ENCODE results near the gene ANO2.

Gene ANO2

GRCh38 chr12:5945071-5946008 lies at the start of gene ANO2:
Gene ANO2 (minus strand): TSS chr12:5945259. CDS start chr12:5945217, 42 bp downstream.
- no peaks in the 10 kb centered on the region for H3K36me3 ChIP-seq (ENCODE audit: control insufficient read depth, low read length)
- H3K4me2 ChIP-seq (ENCODE audit: low read length), result no peak within 1 kb of the TSS
- H3K79me2 ChIP-seq (ENCODE audit: control insufficient read depth, low read length), result no peaks in the 10 kb centered on the region
- peaks cover 19% of the 10 kb centered on the region for H3K27me3 ChIP-seq (ENCODE audit: control insufficient read depth, low read length)
- no peaks in the 10 kb centered on the region for H3K9me3 ChIP-seq (ENCODE audit: control insufficient read depth, insufficient read depth, low read length)
- H4K20me1 ChIP-seq (ENCODE audit: control insufficient read depth, insufficient read depth, low read depth, low read length), result no peaks in the 10 kb centered on the region
- H3K27ac ChIP-seq (ENCODE audit: low read depth, low read length), result no peak within 1 kb of the TSS
- H3K4me1 ChIP-seq (ENCODE audit: control insufficient read depth, low read length), result no peaks in the 10 kb centered on the region
- H3K4me3 ChIP-seq (ENCODE audit: low read length), result no peak within 1 kb of the TSS
- no peak for TF ChIP-seq CTCF (IDR thresholded peaks at IDR 0.05; ENCODE audit: low read depth, low read length, poor library complexity, severe bottlenecking)
- no peak for TF ChIP-seq EZH2phosphoT487 (IDR thresholded peaks at IDR 0.05; ENCODE audit: borderline replicate concordance, low read length)
- no peaks in the 10 kb centered on the region for H3K9me2 ChIP-seq (replicated peaks; ENCODE audit: control insufficient read depth, low read length)
- no peaks in the 10 kb centered on the region for H3F3A ChIP-seq (ENCODE audit: control insufficient read depth, insufficient read depth)

GRCh38 chr12:5989621-5990020 lies 44.6 kb upstream of the ANO2 start:
- Histone ChIP-seq H3K9me3 (ENCODE audit: control insufficient read depth, insufficient read depth, low read length) (no peaks in the 10 kb centered on the region), H3F3A (ENCODE audit: control insufficient read depth, insufficient read depth) (no peaks in the 10 kb centered on the region), H3K4me2 (ENCODE audit: low read length) (no peak overlapping the region), H4K20me1 (ENCODE audit: control insufficient read depth, insufficient read depth, low read depth, low read length) (no peaks in the 10 kb centered on the region), H3K79me2 (ENCODE audit: control insufficient read depth, low read length) (no peaks in the 10 kb centered on the region), H3K9me2 (replicated peaks; ENCODE audit: control insufficient read depth, low read length) (no peaks in the 10 kb centered on the region), H3K4me3 (ENCODE audit: low read length) (no peak overlapping the region), H3K36me3 (ENCODE audit: control insufficient read depth, low read length) (no peaks in the 10 kb centered on the region), H3K4me1 (ENCODE audit: control insufficient read depth, low read length) (peaks cover 5% of the 10 kb centered on the region), H3K27me3 (ENCODE audit: control insufficient read depth, low read length) (no peaks in the 10 kb centered on the region; the same call in 1 of the 2 replicates), H3K27ac (ENCODE audit: low read depth, low read length) (no peak overlapping the region)
- TF ChIP-seq CTCF (IDR thresholded peaks at IDR 0.05; ENCODE audit: low read depth, low read length, poor library complexity, severe bottlenecking) (no peak), EZH2phosphoT487 (IDR thresholded peaks at IDR 0.05; ENCODE audit: borderline replicate concordance, low read length) (no peak)

GRCh38 chr12:5988659-5989116 lies 43.6 kb upstream of the ANO2 start:
- Histone ChIP-seq H3K27ac (ENCODE audit: low read depth, low read length) (no peak overlapping the region), H3K9me3 (ENCODE audit: control insufficient read depth, insufficient read depth, low read length) (no peaks in the 10 kb centered on the region), H4K20me1 (ENCODE audit: control insufficient read depth, insufficient read depth, low read depth, low read length) (no peaks in the 10 kb centered on the region), H3F3A (ENCODE audit: control insufficient read depth, insufficient read depth) (no peaks in the 10 kb centered on the region), H3K27me3 (ENCODE audit: control insufficient read depth, low read length) (peaks cover 6% of the 10 kb centered on the region), H3K9me2 (replicated peaks; ENCODE audit: control insufficient read depth, low read length) (no peaks in the 10 kb centered on the region), H3K4me1 (ENCODE audit: control insufficient read depth, low read length) (peaks cover 5% of the 10 kb centered on the region), H3K4me3 (ENCODE audit: low read length) (no peak overlapping the region), H3K4me2 (ENCODE audit: low read length) (peak overlapping the region; percentile 46), H3K79me2 (ENCODE audit: control insufficient read depth, low read length) (no peaks in the 10 kb centered on the region), H3K36me3 (ENCODE audit: control insufficient read depth, low read length) (no peaks in the 10 kb centered on the region)
- TF ChIP-seq CTCF (IDR thresholded peaks at IDR 0.05; ENCODE audit: low read depth, low read length, poor library complexity, severe bottlenecking) (peak; percentile 94), EZH2phosphoT487 (IDR thresholded peaks at IDR 0.05; ENCODE audit: borderline replicate concordance, low read length) (no peak)

All from DOHH2 (cell line).